GM19324 (cell line): ENCODE measurements around the gene CPN2.

ENCODE experiments used
- ATAC-seq: cut with Tn5 transposase; IDR thresholded peaks from one replicate; pipeline ENCODE4 v1.9.1; 2021; ENCODE audit warnings: mild to moderate bottlenecking, moderate library complexity; ENCODE audit not compliant: unreplicated experiment, low FRiP score

CPN2 gene

DNA sequence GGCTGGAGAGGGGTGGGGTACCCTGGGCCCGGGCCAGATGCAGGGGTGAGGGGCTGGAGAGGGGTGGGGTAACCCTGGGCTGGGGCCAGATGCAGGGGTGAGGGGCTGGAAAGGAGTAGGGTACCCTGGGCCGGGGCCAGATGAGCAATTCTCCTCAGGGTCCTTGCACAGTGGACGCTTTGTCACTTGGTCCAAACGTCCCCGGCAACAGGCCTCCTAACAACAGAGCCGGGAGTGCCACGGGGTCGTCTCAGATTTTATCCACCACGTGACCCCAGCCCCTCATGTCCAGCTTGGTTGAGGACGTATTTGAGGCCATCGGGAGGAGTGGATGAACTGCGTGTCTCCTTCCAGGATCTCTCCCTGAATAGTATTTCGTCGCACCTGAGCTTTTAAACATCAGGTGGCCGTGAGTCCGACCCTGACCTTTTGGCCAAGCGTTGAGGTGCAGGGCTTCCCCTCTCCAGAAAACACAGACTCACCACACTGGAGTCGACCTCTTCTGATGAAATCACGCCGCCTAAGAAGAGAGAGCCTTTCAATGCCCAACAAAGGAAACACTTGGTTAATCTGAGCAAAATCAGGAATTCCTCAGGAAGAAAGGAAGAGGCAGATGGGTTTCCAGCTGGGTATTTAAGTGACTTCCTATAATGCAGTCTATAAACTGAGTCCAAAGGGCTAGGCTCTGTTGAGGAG is 31.2 kb upstream of the CPN2 start:
- ATAC-seq: no peak

- ATAC-seq: no peak
These were observed 30.3 kb upstream of the CPN2 start for GRCh38 chr3:194381460-194381875.

DNA sequence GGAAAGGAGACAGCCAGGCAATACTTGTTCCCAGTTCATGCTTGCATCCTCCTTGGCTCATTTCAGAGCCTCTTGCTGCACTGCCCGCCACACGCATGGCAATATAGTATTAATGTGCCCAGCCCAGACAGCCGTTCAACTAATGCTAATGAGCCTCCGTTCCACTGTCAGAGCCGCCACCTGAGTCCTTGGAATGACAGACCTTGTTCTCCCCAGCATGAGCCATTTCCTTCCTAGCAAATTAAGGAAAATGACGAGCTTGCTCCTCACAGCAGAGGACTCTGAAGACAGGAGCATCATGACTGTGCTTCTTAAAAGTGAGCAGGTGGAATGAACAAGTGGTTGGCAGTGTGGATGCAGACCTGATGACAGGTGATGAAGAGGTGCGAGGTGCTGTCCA is 29.2 kb upstream of the CPN2 start:
- ATAC-seq: no peak

DNA sequence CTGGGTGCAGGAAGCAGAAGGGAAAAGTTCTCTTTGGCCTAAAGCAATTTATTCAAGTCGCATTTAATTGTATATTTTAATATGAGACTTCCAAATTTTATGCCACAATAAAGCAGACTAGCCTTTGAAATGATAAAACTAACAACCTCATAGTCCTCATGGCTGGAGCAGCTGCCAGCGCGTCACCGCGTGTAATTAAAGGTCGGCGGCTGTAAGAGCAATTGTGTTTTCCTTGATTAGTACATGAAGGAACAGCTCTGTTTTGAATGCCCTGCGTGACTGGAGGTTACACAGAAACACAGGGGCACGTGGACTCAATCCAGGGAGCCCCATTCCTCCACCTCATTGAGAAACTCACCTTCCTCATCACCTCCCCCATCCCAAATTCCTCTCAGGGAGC is 28.5 kb upstream of the CPN2 start:
- ATAC-seq: no peak

- ATAC-seq: no peak
These were observed 28.1 kb upstream of the CPN2 start for GRCh38 chr3:194379231-194379630.

DNA sequence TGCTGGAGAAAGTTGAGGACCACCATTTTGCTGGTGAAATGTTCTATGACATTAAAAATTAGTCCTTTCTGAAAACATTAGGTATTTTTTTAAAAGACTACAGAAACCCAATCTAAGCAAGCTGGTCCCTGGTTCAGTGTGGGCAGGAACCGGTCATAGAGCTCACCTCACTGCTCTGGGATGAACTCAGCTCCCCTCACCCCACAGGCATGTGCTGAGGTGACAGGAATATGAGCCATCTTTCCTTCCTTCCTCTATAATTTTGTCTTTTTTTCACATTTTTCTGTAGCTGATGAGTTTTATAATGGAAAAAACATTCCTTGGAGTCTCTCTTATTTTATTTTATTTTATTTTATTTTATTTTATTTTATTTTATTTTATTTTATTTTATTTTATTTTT is 26.6 kb upstream of the CPN2 start:
- no peak for ATAC-seq

- ATAC-seq: no peak
These were observed 25.1 kb upstream of the CPN2 start for GRCh38 chr3:194376241-194376560.

DNA sequence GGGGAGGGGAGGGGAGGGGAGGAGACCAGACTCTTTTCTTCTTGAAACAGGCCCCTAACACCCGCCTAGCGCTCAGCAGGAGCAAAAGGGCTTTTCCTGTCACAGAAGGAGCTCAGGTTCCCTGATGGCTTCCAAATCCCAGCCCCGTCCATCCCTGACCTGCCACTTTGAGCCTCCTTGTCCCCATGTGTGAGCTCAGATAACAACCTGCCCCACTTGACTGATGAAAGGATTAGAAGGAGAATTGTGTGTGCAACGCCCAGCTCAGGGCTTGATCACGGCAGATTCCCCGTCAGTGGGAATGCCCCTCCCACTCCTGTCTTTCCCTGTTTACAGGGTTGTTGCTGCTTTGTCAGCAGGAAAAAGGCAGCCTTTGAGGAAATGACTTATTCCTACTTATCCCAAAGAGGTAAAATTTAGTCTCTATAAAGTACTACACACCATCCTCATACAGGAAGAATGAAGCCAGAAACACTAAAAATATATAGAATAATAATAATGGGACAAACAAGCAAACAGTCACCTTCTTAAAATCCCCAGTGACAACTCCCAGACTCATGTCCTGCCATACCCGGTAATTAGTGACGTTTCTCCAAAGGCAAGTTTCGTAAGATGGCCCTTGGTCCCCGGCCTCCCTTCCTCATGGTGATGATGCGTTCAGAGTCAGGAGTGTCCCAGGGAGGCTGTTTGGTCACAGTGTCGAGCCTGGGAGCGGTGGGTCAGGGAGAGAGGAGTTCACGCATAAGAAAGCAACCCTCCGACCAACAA is 24.5 kb upstream of the CPN2 start:
- no peak for ATAC-seq

GRCh38 chr3:194374935-194375334 is 23.8 kb upstream of the CPN2 start:
- no peak for ATAC-seq

DNA sequence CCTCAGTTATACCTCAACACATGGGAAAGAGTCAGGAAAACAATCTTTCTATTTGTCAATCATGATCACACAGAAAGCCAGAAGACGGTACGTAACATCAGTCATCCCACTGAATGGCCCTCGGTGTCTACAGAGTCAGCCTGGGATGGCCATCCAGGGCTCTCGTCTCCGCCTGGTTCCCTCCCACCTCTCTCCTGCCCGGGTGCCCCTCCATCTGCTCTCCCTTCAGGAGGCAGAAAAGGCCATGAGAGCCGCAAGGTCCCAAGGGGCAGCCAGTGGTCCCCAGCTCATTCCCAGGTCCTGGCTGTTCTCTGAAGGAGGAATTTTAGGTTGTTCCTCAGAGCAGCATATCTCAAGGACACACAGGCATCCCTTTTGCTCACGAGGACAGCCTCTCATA is 22.8 kb upstream of the CPN2 start:
- no peak for ATAC-seq

DNA sequence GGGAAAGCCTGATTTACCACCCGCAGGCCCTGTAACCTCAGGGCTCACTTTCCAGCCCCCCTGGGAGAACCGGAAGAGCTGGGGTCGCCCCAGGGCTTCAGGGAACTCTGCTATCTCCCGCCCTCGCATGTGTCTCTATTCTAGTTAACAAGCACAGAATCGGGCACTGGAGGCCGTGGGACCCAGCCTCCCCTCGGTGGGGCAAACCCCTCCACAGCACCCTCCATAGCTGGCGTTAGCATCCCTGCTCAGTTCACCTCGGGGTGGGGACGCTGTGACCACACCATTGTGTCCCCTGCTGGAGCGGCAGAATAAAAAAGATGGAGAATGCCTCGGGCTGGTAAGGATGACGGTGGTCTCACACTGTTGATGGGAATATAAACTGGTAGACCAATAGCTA is 21.9 kb upstream of the CPN2 start:
- no peak for ATAC-seq

GRCh38 chr3:194370753-194371152 is 19.6 kb upstream of the CPN2 start:
- no peak for ATAC-seq

- ATAC-seq: no peak
These were observed 18.6 kb upstream of the CPN2 start, which contains the start of gene LRRC15 for GRCh38 chr3:194369522-194370279. TSS of gene LRRC15 (minus strand) at chr3:194369743. CDS start at chr3:194361043, 8,700 bp downstream.

- no peak for ATAC-seq
These were observed 17.8 kb upstream of the CPN2 start for GRCh38 chr3:194368918-194369317.

GRCh38 chr3:194367992-194368841 is 17.1 kb upstream of the CPN2 start:
- ATAC-seq: no peak

DNA sequence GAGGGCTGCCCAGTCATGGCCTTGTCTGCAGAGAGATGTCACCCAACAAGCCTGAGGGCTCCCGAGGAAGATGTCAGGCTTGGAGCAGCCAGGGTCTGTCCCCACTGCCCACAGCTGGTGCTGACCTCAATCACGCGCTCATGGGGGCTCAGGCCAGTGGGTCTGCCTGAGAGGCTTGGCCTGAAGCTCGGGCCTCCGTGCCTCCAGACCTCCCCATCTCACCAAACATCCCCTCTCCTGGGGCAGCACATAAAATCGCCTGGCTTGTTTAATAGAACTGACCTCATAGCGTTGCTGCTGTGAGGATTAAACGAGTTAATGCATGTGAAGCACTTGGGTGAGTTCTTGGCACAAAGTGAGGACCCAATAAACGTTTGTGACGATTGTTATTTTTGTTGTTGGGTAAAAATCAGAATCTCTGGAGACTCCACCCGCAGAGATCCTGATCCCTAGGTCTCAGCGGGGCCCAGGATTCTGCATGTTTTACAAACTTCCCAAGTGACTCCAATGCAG is 14.9 kb upstream of the CPN2 start:
- ATAC-seq: no peak

- no peak for ATAC-seq
These were observed 14.4 kb upstream of the CPN2 start for GRCh38 chr3:194365526-194365925.

- no peak for ATAC-seq
These were observed 13.7 kb upstream of the CPN2 start for GRCh38 chr3:194364652-194365434.

DNA sequence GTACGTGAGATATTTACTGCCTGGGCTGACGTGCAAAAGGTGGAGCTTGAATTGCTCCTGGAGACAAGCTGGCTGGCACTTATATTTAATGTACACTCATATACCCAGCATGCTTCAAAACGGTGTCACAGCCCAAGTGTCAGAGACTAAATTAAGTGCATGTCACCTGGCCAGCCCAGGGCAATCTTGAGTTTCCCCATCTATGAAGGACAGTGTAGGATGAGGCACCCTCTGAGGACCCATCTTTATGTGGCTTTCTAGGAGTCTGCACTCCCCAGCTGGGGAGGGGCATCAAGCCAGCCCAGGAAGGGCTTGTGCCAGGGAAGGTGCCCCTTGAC is 13.2 kb upstream of the CPN2 start:
- no peak for ATAC-seq

GRCh38 chr3:194360568-194360967 is 9.4 kb upstream of the CPN2 start:
- ATAC-seq: no peak
